HG03097 (cell line): ENCODE results near the gene SDS.

Experiments
- ATAC-seq: cut with Tn5 transposase; IDR thresholded peaks from one replicate; pipeline ENCODE4 v1.9.1; 2021; ENCODE audit not compliant: unreplicated experiment, low FRiP score

The SDS gene

GRCh38 chr12:113385282-113385882 is 18.3 kb downstream of the SDS start:
- no peak for ATAC-seq

DNA sequence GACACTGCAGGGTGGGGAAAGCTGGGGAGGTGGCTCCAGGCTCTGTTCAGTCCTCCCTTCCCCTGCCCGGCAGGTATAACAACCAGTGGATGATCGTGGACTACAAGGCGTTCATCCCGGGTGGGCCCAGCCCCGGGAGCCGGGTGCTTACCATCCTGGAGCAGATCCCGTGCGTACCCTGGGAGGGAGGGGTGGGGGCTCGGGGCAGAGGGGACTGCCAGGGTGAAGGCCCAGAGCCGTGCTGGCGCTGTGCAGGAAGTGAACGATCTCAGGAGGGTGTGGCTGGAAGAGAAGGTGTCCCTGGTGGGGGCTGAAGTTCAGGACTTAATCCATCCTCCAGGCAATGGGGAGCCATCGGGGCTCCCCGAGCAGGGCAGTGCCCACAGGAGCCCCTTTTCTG is 18.9 kb downstream of the SDS start:
- ATAC-seq = no peak

DNA sequence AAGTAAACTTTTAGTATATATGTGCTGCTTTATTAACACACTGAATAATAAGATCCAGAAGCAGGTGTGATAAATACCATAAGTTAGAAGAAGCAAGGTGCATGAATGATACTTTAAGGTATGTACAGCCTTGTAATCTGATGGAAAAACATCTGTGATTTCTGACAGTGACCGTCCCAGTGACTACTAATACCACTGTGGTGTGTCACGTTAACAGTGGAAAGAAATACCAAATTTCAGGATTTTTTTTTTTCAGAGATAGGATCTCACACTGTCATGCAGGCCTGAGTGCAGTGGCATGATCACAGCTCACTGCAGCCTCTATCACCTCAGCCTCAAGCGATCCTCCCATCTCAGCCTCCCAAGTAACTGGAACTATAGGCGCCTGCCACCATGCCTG is 21.5 kb downstream of the SDS start:
- ATAC-seq = no peak

DNA sequence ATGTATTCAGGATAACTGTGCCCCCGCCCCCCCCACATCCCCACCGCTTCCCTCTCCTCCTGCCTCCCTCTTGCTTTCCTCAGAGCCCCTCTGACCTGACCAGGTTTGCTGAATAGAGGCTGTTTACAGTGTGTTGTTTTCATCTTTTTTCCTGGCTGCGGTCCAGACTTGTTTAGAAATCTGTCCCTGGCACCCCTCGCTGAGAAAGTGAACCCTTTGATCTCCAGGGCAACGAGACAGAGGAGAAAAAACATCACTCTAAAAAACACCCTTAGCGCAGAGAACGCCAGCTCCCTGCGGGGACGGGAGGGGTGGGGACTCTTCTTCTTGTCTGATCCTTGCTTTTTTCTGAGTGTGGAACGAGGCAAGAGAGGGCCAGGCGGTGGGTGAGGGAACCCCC is 22.5 kb downstream of the SDS start:
- ATAC-seq = no peak

DNA sequence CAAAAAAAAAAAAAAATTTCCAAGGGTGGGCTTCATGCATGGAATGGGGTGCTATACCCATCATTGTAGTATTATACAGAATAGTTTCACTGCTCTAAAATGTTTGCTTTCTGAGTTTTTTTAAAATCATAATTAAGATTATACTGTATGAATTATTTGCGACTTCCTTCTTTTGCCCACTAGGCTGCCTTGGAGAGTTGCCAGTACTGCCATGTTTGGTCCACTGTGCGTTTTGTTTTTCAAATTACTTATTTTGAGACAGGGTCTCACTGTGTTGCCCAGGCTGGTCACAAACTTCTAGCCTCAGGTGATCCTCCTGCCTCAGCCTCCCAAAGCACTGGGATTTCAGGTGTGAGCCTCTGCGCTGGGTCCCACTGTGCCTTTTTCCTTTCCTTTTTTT is 25.4 kb downstream of the SDS start:
- no peak for ATAC-seq

GRCh38 chr12:113374823-113375428 is 28.8 kb downstream of the SDS start:
- no peak for ATAC-seq

GRCh38 chr12:113373969-113374368 is 29.7 kb downstream of the SDS start:
- no peak for ATAC-seq

DNA sequence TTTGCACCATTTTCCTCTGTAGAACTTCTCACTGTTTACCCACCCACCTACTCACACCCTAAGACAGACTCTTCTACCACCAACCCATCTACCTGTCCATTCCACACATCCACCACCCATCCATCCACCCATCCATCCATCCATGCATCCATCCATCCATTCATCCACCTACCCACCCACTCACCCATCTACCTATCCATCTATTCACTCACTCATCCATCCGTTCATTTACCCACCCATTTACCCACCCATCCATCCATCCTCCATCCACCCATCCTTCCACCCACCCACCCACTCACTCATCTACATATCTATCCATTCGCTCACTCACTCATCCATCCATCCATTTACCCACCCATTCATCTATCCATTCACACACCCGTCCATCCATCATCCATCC is 30.2 kb downstream of the SDS start:
- ATAC-seq = no peak

DNA sequence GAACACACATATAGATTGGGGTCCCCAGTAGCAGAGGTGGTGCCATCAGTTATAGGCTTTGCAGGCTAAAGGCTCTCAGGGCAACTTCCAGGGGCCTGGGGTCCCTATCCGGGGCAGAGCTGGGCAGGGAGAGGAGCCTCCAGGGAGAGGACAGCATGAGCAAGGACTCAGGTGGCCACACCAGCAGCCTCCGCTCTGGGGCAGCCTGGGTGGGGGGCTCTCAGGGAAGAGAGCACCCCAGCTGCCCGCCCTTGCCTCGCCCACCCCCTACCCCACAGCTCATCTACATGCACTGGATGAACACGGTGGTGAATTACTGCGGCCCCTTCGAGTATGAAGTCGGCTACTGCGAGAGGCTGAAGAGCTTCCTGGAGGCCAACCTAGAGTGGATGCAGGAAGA is 31.3 kb downstream of the SDS start:
- no peak for ATAC-seq

- no peak for ATAC-seq
Observed at GRCh38 chr12:113371808-113372207, 31.9 kb downstream of the SDS start.

DNA sequence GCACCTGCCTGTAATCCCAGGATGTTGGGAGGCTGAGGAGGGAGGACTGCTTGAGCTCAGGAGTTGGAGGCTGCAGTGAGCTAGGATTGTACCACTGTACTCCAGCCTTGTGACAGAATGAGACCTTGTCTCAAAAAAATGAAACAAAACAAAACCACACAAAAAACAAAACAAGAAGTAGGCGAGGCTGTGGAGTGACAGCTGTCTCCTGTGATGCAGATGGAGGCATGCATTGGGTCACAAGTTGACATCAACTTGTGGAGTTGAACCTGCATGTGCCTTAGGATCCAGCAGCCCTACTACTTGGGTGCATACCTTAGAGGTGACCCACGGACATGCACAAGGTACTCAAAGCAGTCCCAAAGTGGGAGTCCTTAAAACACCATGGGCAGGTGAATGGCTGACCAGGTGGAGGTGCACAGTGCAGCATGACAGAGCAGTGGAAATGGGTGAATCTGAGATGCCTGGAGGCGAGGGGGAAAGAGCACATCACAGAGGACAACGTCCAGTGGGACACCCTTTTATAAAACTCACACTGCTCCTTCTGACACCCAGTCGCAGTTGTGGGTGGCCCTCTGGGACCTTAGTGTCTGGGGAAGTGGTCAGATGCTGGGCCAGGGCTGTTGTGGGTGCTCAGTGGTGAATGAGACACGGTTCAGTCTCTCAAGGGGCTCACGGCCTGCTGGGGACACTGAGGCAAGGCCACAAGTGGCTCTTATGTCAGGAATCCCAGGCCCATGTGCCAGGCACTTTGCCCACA is 32.6 kb downstream of the SDS start:
- ATAC-seq = no peak

- ATAC-seq = no peak
Observed at GRCh38 chr12:113369391-113369985, 34.2 kb downstream of the SDS start.

- no peak for ATAC-seq
Observed at GRCh38 chr12:113368331-113368730, 35.4 kb downstream of the SDS start.

DNA sequence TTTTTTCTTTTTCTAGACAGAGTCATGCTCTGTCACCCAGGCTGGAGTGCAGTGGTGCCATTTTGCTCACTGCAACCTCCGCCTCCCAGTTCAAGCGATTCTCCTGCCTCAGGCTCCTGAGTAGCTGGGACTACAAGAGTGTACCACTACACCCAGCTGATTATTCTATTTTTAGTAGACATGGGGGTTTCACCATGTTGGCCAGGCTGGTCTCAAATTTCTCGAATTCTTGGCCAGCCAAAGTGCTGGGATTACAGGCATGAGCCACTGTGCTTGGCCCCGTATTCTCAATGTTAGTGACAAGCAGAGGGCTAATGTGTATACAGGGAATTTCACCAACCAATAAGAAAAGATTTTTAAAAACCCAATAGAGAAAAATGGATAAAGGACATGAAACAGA is 36.9 kb downstream of the SDS start:
- no peak for ATAC-seq

GRCh38 chr12:113365639-113366395 is 37.9 kb downstream of the SDS start:
- ATAC-seq = no peak

DNA sequence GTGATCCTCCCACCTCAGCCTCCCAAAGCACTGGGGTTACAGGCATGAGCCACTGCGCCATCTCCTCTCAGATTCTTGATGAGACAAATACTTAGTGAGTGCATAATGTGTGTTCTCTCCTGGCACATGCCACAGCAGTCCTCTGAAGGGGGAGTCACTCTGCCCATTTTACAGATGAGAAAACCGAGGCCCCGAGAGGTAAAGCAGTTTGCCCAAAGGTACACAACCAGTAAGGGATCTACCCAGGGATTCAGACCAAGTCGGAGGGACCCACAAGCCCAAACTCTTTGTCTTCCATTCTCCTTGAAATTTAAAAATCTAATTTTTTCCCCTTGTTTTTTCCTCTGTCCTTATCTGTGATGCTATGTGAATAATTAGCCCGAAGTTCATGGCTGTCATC is 39.0 kb downstream of the SDS start:
- ATAC-seq = no peak

- ATAC-seq = no peak
Observed at GRCh38 chr12:113361574-113362370, 41.9 kb downstream of the SDS start.

DNA sequence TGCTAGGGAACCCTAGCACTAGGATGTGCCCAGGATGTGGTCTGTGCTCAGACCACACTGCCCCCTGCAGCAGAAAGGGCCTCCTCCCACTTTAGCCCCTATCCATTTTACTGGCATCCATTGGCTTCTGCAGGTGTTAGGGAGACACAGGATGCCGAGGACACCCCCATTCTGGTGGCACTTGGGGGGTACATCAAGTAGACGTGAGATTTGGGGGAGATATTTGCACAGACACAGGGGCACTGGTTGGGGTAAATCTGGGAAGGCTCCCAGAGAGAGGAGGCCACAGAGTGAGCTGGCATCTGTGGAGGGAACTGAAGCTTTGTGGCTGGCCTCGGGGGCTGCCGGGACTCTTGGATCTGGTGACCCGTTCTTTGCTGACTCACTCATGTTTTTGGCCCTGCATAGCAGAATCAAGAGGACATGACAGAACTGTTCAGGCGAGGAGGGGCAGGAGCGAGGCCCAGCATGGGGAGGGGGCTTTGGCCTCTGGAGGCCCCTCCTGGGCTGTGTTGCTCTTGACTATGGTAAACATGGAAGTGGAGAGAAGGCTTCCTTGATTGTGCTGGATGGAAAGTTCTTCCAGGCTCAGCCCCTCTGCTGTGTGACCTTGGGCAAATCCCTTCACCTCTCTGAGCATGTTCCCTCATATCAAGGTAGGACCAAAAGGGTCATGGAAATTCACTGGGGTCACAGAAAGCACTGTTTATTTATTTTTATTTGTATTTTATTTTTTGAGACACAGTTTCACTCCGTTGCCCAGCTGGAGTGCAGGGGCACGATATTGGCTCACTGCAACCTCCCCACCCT is 43.5 kb downstream of the SDS start:
- no peak for ATAC-seq

DNA sequence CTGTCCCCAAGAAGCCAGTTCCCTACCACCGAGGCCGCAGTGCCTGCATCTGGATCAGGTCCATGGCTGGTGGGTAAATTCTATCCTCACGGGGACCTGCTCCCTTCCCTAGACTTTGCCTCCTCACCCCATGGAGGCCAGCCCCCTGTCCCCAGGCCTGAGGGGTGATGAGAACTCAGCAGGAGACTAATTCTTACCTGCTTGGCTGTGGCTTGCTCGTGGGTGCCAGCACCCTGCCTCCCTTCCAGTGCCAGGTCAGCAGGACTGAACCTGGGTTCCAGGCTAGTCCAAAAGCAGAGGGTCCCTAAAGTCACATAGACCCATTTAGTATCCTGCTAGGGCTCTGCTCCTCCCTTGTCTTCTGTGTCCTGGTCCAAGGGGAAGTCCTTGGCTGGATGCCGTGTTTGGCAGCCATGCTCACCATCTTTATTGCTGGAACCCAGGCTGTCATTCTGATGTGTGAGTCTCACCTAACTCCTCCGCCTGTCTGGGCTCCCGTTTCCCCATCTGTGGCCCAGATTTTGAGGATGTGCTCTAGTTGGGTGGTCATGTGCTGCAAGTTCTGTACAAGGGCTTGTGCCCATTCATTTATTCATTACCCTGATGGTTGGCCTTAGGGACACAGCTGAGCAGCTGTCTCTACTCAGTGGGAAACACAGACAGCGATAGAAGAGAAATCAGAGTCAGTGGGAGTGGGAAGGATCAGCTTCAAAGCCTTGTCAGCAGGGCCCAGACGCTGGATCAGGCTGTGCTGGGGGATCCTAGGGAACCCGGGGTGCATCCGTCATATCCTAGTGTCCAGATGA is 44.4 kb downstream of the SDS start:
- ATAC-seq = no peak
